PC-3 (cell line): ENCODE data around the gene MAP2K5.

Source experiments
- CTCF ChIP-seq: fragments of 300-600 bp; sonication (generic); conservative IDR thresholded peaks from 2 replicates; pipeline ENCODE4 v1.5.1; 2017; ENCODE audit warnings: antibody characterized with exemption, low read depth, mild to moderate bottlenecking, low read length
- EZH2 ChIP-seq: fragments of 300-600 bp; sonication (generic); IDR thresholded peaks from one replicate; pipeline ENCODE4 v1.6.1; 2017; ENCODE audit warnings: antibody characterized with exemption, mild to moderate bottlenecking, low read length; ENCODE audit not compliant: unreplicated experiment

DNA sequence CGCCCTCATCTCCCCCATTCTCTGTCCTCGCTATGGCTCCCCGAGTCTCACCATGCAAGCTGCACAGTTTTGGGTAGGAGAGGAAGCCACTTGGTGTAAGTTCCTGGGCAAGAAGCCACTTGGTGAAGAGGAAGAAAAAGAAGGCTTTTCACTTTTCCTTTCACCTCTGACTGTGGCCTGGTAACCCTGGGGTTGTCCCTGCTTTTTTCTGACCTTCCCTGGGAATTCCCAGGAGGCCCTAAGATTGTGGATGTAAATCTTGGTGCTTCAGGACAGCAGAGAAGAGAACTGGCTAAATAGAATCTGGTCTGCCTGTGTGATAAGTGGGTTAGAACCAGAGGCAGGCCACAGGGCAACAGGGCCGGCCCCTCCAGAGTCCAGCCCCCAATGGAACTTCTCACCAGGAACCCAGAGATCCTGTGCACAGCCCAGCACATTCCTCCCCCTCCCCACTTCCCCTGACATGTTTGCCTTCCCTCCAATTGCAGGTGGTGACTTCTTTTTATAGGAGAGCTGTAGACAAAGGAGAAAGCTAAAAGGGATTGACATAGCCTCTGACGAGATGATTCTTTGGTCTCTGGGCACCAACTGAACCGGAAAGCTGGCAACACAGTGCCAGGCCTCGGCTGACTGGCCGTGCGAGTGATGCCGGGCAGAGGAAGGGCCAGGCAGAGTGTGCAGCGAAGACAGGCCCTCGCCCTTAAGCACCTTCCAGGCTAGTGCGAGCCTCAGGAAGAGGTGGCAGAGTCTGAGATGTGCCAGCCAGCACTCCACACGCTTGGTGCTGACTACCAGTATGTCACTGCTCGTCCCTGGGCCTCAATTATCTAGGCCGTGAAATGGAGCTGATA lies 263.4 kb downstream of the MAP2K5 start:
- TF ChIP-seq CTCF, result no peak
- TF ChIP-seq EZH2, result no peak
